GM21717 (cell line): ENCODE results near the gene MIA.
"Not testable (repeated sequence)": the region's sequence is repeated elsewhere in the genome, so short reads cannot be mapped to it uniquely, and the experiment has no call there.

ENCODE experiments used
- ATAC-seq: cut with Tn5 transposase; IDR thresholded peaks from one replicate; pipeline ENCODE4 v1.9.1; 2021; ENCODE audit warnings: mild to moderate bottlenecking, moderate library complexity; ENCODE audit not compliant: unreplicated experiment

MIA gene

DNA sequence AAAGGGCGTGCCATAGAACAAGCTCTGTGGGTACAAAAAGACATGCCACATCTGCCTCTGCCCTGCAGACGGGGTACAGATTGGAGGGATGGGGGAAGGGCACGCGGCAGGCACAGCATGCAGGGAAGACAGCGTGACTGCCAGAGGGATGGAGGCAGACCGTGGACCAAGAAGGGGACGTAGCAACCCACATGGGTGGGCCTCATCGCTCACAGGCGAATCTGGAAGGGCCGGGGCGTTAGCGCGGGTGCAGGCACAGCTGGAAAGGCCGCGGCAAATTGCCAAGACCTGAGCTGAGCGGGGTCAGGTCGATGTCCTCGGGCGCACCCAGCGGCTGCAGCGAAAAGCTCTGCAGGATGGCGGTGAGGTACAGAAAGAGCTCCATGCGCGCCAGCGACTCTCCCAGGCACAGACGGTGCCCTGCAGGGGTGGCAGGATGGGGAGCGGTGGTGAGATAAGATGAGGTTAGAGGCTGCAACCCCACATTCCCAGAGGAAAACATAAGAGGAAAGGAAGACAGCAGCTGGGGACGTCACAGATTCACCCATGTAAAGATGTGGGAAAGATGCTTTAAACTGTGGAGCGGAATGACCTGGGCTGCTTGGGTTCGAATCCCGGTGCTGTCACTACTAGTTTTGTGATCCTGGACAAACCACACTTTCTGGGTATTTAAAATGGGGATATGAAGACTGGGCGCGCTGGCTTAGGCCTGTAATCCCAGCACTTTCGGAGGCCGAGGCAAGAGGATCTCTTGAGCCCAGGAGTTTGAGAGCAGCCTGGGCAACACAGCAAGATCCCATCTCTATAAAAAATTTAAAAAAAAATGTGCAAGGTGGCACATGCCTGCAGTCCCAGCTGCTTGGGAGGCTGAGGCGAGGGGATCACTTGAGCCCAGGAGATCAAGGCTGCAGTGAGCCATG lies 43.4 kb downstream of the MIA start:
- ATAC-seq: not testable (repeated sequence)

DNA sequence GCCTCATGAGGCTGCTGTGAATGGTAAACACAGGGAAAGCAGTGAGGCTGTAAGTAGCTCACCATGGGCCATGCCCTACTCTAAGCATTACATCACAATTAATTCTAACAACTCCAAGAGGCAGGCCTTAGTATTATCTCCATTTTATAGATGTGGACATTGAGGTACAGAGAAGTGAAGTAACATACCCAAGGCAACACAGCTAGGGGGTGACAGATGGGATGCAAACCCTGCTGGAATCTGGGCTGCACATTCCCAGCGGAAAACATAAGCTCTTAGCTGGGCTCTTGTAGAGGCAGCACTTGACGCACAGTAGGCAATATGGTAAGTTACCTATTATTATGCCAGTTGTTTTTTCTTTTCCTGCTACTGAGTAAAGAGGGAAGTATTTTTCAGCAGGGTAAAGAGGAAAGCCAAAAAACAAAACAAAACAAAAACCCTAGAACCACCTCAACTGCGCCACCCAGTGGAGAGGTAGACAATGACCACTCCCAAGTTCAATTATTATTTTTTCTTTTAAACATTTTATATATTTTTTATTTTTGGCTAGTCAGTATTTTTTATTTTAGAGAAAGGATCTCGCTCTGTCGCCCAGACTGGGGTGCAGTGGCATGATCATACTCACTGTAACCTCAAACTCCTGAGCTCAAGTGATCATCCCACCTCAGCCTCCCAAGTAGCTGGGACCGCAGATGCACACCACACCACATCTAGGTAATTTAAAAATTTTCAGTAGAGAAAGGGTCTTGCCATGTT lies 44.3 kb downstream of the MIA start:
- ATAC-seq: not testable (repeated sequence)

DNA sequence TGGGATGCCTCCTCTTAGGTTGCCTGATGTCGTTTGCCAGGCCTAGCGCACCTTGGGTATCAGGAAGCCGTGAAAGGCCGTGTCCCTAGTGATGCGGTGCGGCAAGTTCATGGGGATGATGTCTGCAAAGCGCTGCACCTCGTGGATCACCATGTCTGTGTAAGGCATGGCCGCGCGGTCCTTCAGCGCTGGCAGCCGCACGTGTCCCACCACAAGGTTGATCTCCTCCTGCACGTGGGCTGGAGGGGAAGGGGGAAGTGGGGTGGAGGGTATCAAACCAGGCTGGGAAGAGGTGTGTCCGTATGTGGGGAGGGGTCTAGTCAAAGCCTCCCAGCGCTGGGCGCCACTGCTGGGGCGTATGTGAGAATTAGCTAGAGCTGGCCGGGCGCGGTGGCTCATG lies 46.8 kb downstream of the MIA start:
- ATAC-seq: no peak

DNA sequence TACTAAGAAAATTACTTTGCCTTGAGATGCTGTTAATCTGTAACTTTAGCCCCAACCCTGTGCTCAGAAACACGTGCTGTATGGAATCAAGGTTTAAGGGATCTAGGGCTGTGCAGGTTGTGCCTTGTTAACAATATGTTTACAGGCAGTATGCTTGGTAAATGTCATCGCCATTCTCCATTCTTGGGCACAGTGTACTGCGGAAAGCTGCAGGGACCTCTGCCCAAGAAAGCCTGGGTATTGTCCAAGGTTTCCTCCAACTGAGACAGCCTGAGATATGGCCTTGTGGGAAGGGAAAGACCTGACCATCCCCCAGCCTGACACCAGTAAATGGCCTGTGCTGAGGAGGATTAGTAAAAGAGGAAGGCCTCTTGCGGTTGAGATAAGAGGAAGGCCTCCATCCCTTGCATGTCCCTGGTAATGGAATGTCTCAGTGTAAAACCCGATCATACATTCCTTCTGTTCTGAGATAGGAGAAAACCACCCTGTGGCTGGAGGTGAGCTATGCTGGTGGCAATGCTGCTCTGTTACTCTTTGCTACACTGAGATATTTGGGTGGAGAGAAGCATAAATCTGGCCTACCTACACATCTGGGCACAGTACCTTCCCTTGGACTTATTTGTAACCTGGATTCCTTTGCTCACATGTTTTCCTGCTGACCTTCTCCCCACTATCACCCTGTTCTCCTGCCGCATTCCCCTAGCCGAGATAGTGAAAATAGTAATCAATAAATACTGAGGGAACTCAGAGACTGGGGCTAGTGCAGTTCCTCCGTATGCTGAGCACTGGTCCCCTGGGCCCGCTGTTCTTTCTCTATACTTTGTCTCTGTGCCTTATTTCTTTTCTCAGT lies 47.6 kb downstream of the MIA start:
- not testable (repeated sequence) for ATAC-seq

DNA sequence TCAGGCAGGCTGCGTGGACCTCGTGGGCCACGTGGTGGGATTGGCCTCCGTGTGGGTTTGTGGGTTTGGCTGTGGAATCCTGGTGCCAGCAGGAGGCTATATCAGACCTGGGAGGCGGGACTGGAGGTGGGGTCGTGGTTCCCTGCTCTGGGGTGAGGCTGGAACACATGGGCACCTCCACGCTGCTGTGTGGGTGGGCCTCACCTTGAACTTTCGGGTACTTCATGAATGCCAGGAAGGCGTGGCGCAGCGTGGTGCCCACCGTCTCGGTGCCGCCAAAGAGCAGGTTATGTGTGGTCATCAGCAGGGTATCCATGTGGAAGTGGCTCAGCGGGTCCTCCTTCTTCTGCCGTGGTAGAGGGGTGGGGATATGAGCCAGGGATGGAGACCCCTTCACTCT lies 49.6 kb downstream of the MIA start:
- not testable (repeated sequence) for ATAC-seq

DNA sequence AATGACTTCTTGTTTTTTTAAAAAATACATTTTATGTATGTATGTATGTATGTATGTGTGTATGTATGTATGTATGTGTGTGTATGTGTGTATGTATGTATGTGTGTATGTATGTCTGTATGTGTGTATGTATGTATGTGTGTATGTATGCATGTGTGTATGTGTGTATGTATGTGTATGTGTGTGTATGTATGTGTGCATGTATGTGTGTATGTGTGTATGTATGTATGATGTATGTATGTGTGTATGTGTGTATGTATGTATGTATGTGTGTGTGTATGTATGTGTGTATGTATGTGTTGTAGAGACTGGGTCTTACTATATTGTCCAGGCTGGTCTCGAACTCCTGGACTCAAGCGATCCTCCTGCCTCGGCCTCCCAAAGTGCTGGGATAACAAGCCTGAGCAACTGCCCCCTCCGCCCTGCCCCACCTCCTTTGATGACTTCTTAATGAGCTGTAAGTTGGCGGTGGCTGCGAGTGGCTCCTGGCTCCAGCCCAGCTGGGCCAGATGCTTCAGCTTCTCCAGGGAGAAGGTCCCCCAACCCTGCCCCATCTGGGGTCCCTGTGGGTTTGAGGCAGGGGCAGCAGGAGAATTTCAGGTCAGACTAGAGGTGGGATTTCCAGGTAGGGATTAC lies 50.3 kb downstream of the MIA start:
- not testable (repeated sequence) for ATAC-seq

DNA sequence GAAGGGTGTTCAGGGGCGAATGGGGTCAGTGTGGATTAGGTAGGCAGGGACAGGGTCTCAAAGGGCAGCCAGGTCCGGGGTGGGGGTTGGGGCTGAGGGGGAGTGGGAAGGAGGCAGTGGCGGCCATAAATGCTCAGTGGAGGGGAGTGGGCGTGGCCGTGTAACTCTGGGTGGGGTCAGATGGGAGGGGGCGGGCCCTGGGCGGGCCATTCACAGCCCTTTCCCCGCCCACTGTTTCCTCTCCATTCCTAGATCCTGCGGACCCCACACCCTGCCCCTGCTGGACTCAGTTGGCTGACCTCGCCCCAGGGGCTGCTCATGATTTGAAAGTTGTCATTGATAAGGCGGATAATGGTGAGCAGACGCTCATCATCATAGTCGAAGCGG lies 51.0 kb downstream of the MIA start:
- not testable (repeated sequence) for ATAC-seq

DNA sequence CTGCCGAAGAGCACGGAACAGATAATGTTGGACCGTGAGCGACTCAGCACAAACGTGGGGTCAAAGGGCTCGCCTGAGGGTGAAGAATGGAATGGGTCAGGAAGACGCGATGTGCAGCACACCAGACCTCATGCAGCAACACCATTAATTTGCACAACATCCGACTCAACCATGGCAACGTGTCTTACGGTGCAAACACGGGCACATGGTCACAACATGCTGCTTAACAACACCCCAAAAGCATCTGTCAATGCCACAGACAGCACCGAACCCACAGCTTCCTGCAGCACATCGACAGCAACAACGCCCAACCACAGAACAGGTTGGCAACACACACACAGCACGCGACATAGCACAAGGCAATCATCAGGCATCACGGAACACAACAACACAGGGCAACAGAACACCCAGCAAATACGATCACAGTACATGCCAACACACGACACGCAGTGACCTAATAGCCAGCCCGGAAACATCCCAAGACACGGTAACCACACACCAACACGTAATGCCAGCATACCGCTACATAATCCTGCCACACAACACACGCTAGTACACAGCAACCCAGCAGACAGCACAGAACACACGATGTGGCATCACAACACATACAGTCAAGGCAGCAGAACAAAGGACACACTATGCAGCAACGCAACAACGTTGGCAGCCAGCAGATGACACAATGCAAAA lies 51.5 kb downstream of the MIA start:
- ATAC-seq: not testable (repeated sequence)
